ENCODE results near the gene IZUMO4.
A peak's percentile ranks its signal among the peaks of the same experiment; 100 is the strongest.

IZUMO4 gene

GRCh38 chr19:2096480-2097202 lies at the start of gene IZUMO4:
Gene IZUMO4, plus strand, starts transcription at chr19:2096915. Its CDS starts 31 bp downstream, at chr19:2096946.
- peak; percentile 96 for DNase-seq

- DNase-seq: no peak
These were observed 49.7 kb upstream of the IZUMO4 start for GRCh38 chr19:2047076-2047448.

- DNase-seq: no peak
These were observed 49.1 kb upstream of the IZUMO4 start for GRCh38 chr19:2047449-2048103.

GRCh38 chr19:2048104-2048958 lies 48.4 kb upstream of the IZUMO4 start:
- DNase-seq: no peak

GRCh38 chr19:2048959-2049740 lies 47.6 kb upstream of the IZUMO4 start:
- no peak for DNase-seq

- no peak for DNase-seq
These were observed 46.9 kb upstream of the IZUMO4 start for GRCh38 chr19:2049741-2050348.

GRCh38 chr19:2050349-2050990 lies 46.2 kb upstream of the IZUMO4 start:
- DNase-seq: no peak

- DNase-seq: peak; percentile 86
These were observed 45.5 kb upstream of the IZUMO4 start, which contains the start of gene MKNK2 for GRCh38 chr19:2050991-2051772. Gene MKNK2, minus strand, starts transcription at chr19:2051244. Its CDS starts 393 bp downstream, at chr19:2050851.

- DNase-seq: no peak
These were observed 44.7 kb upstream of the IZUMO4 start for GRCh38 chr19:2051773-2052704.

GRCh38 chr19:2053601-2054389 lies 42.9 kb upstream of the IZUMO4 start:
- no peak for DNase-seq

- DNase-seq: no peak
These were observed 42.0 kb upstream of the IZUMO4 start for GRCh38 chr19:2054763-2055162.

- no peak for DNase-seq
These were observed 40.5 kb upstream of the IZUMO4 start for GRCh38 chr19:2055931-2056836.

- no peak for DNase-seq
These were observed 39.9 kb upstream of the IZUMO4 start for GRCh38 chr19:2056837-2057192.

- no peak for DNase-seq
These were observed 38.9 kb upstream of the IZUMO4 start for GRCh38 chr19:2057484-2058469.

GRCh38 chr19:2058570-2059421 lies 37.9 kb upstream of the IZUMO4 start:
- no peak for DNase-seq
